ENCODE measurements around the gene LIPF.
"Not testable (repeated sequence)": the region's sequence is repeated elsewhere in the genome, so short reads cannot be mapped to it uniquely, and the experiment has no call there.

LIPF gene
- total RNA-seq, result 0 reads per million in 4 donors

GRCh38 chr10:88664142-88664541 lies at the start of gene LIPF:
Gene LIPF, plus strand, starts transcription at chr10:88664442. Its CDS starts 2,856 bp downstream, at chr10:88667298.
- DNase-seq, result no peak

GRCh38 chr10:88616250-88616977 lies 47.8 kb upstream of the LIPF start:
- DNase-seq, result no peak

- DNase-seq, result no peak
These were observed 46.4 kb upstream of the LIPF start for GRCh38 chr10:88617772-88618300.

GRCh38 chr10:88618496-88618895 lies 45.7 kb upstream of the LIPF start:
- DNase-seq, result no peak

- DNase-seq, result no peak
These were observed 43.8 kb upstream of the LIPF start for GRCh38 chr10:88620441-88620840.

GRCh38 chr10:88623835-88624234 lies 40.4 kb upstream of the LIPF start:
- DNase-seq, result no peak

GRCh38 chr10:88624840-88625239 lies 39.4 kb upstream of the LIPF start:
- no peak for DNase-seq

- no peak for DNase-seq
These were observed 24.1 kb upstream of the LIPF start for GRCh38 chr10:88640186-88640585.

GRCh38 chr10:88642209-88642608 lies 22.0 kb upstream of the LIPF start:
- DNase-seq, result no peak

- DNase-seq, result no peak
These were observed 21.3 kb upstream of the LIPF start for GRCh38 chr10:88642963-88643362.

- DNase-seq, result no peak
These were observed 17.1 kb upstream of the LIPF start for GRCh38 chr10:88647061-88647615.

GRCh38 chr10:88651101-88651551 lies 13.1 kb upstream of the LIPF start:
- DNase-seq, result no peak

GRCh38 chr10:88652616-88653015 lies 11.6 kb upstream of the LIPF start:
- DNase-seq, result no peak

GRCh38 chr10:88657901-88658300 lies 6.3 kb upstream of the LIPF start:
- no peak for DNase-seq

- DNase-seq, result no peak
These were observed 4.3 kb upstream of the LIPF start for GRCh38 chr10:88659725-88660597.

- DNase-seq, result no peak
These were observed 3.7 kb upstream of the LIPF start for GRCh38 chr10:88660598-88660884.

GRCh38 chr10:88661018-88661417 lies 3.2 kb upstream of the LIPF start:
- no peak for DNase-seq

- no peak for DNase-seq
These were observed 2.7 kb upstream of the LIPF start for GRCh38 chr10:88661577-88661976.

GRCh38 chr10:88663153-88663552 lies 1.1 kb upstream of the LIPF start:
- not testable (repeated sequence) for DNase-seq

- no peak for DNase-seq
These were observed 4.2 kb downstream of the LIPF start for GRCh38 chr10:88668465-88668864.

- peak in 1 of 5 donors; percentile 62 for DNase-seq
These were observed 6.3 kb downstream of the LIPF start for GRCh38 chr10:88670497-88670896.

GRCh38 chr10:88672041-88672440 lies 7.8 kb downstream of the LIPF start:
- no peak for DNase-seq

- no peak for DNase-seq
These were observed 12.2 kb downstream of the LIPF start for GRCh38 chr10:88676283-88677060.
